Measurements from ENCODE around the gene PPFIA2. TPM values are rescaled to one million over a fixed set of nuclear protein-coding genes. Genes with fewer than 3 reads are reported as not detected.

Gene PPFIA2
- total RNA-seq, 4 donors from 2014 or later = 0.81 to 25.2 (median 4.9) TPM

- WGBS, 2 donors (ENCODE audit: low coverage in 1 of 2) = 63 to 76% methylated on average over 2 of the region's 2 CpGs
- Histone ChIP-seq H3K9me3 (no peaks in the 10 kb centered on the region), H3K4me3 (no peak overlapping the region), H3K4me1 (no peaks in the 10 kb centered on the region), H3K36me3 (no peaks in the 10 kb centered on the region), H3K27ac (no peak overlapping the region), H3K27me3 (no peaks in the 10 kb centered on the region)
- no peak for TF ChIP-seq POLR2AphosphoS5 (IDR thresholded peaks at IDR 0.05)
- no peak for TF ChIP-seq EP300 (IDR thresholded peaks at IDR 0.05)
- TF ChIP-seq POLR2A (IDR thresholded peaks at IDR 0.05) = no peak
- TF ChIP-seq CTCF (IDR thresholded peaks at IDR 0.05) = no peak
- ATAC-seq = no peak
These were observed 29.4 kb downstream of the PPFIA2 start for GRCh38 chr12:81729781-81730180.

DNA sequence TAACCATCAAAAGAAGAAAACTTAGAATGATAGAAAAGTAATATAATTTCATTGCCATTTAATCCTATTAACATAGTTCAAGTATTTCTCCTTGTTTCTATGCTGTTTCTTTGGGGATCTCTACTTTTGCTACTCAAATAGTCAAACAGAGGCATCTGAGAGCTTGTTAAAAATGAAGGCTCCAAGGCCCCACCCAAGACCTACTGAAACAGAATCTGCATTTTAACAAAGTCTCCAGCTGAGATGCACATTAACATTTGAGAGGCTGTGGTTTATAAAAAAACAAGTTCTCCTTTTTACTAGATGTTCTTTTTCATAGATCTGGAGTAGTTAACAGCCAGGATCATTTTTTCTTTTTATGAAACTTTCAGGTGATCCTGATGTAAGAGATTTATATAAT lies 31.8 kb downstream of the PPFIA2 start:
- Histone ChIP-seq H3K27ac (no peak overlapping the region), H3K9me3 (no peaks in the 10 kb centered on the region), H3K36me3 (no peaks in the 10 kb centered on the region), H3K4me1 (no peaks in the 10 kb centered on the region), H3K4me3 (no peak overlapping the region), H3K27me3 (no peaks in the 10 kb centered on the region)
- no peak for ATAC-seq
- TF ChIP-seq POLR2A (IDR thresholded peaks at IDR 0.05) (no peak), CTCF (IDR thresholded peaks at IDR 0.05) (no peak), POLR2AphosphoS5 (IDR thresholded peaks at IDR 0.05) (no peak)

DNA sequence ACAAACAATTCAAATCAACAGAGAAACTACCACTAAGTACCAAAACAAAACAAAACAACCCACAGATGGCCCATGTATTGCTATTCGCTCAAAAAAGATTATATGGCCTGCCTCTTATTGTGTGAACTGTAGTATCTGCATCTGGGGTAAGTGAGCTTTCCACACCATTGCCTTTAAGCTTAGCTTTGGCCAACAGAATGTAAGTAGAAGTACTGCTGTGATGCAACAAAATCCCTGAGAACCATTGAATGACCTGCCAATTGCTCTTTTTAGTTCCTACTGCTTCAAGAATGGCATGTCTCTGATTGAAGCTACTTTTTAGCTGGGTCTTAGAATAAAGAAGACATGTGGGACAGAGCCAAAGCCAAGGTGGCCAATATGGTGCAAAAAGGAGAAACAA lies 32.5 kb downstream of the PPFIA2 start:
- no peaks in the 10 kb centered on the region for H3K27me3 ChIP-seq
- no peaks in the 10 kb centered on the region for H3K9me3 ChIP-seq
- TF ChIP-seq POLR2A (IDR thresholded peaks at IDR 0.05) (no peak), CTCF (IDR thresholded peaks at IDR 0.05) (no peak), POLR2AphosphoS5 (IDR thresholded peaks at IDR 0.05) (no peak), EP300 (IDR thresholded peaks at IDR 0.05) (no peak)
- H3K36me3 ChIP-seq = no peaks in the 10 kb centered on the region
- no peak overlapping the region for H3K27ac ChIP-seq
- 67 to 70% methylated on average over 1 of the region's 1 CpG for WGBS, 2 donors (ENCODE audit: low coverage in 1 of 2)
- ATAC-seq = no peak
- H3K4me1 ChIP-seq = no peaks in the 10 kb centered on the region
- H3K4me3 ChIP-seq = no peak overlapping the region

GRCh38 chr12:81723361-81723760 lies 35.8 kb downstream of the PPFIA2 start:
- ATAC-seq = no peak
- TF ChIP-seq EP300 (IDR thresholded peaks at IDR 0.05) (no peak), POLR2A (IDR thresholded peaks at IDR 0.05) (no peak), POLR2AphosphoS5 (IDR thresholded peaks at IDR 0.05) (no peak), CTCF (IDR thresholded peaks at IDR 0.05) (no peak)
- Histone ChIP-seq H3K4me1 (no peaks in the 10 kb centered on the region), H3K36me3 (no peaks in the 10 kb centered on the region), H3K27me3 (no peaks in the 10 kb centered on the region), H3K9me3 (no peaks in the 10 kb centered on the region), H3K4me3 (no peak overlapping the region), H3K27ac (no peak overlapping the region)
- 50 to 53% methylated on average over 1 of the region's 1 CpG for WGBS, 2 donors (ENCODE audit: low coverage in 1 of 2)

DNA sequence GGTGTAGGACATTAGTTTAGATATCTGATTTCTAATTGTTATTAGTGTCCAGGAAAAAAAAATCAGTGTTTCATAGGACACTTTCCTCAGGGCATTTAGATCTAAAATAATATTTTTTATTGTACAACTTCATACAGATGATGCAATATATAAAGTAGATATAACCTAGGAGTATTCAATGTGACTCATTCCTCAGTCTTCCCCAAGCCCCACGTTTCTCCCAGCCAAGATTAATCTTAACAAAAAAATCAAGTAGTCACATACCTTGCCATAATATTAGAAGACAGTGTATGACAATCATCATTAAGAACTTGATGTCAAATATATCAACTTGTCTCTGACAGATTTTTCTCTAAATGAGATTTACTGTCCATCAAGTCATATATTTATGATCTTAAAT lies 37.1 kb downstream of the PPFIA2 start:
- WGBS, 2 donors (ENCODE audit: low coverage in 1 of 2) = 8 to 11% methylated on average over 1 of the region's 1 CpG
- Histone ChIP-seq H3K4me1 (no peaks in the 10 kb centered on the region), H3K4me3 (no peak overlapping the region), H3K27me3 (no peaks in the 10 kb centered on the region), H3K27ac (no peak overlapping the region), H3K9me3 (no peaks in the 10 kb centered on the region), H3K36me3 (no peaks in the 10 kb centered on the region)
- no peak for ATAC-seq
- TF ChIP-seq POLR2AphosphoS5 (IDR thresholded peaks at IDR 0.05) (no peak), POLR2A (IDR thresholded peaks at IDR 0.05) (no peak), CTCF (IDR thresholded peaks at IDR 0.05) (no peak), EP300 (IDR thresholded peaks at IDR 0.05) (no peak)
